Measurements from ENCODE around the gene LAMC2. TPM values are rescaled to one million over a fixed set of nuclear protein-coding genes. Genes with fewer than 3 reads are reported as not detected.
A peak's percentile ranks its signal among the peaks of the same experiment; 100 is the strongest.

The LAMC2 gene
- total and polyA plus RNA-seq, 2 donors (not counting 1 experiment from before 2014, with no cell fraction given) = 0.99 to 3.9 TPM

DNA sequence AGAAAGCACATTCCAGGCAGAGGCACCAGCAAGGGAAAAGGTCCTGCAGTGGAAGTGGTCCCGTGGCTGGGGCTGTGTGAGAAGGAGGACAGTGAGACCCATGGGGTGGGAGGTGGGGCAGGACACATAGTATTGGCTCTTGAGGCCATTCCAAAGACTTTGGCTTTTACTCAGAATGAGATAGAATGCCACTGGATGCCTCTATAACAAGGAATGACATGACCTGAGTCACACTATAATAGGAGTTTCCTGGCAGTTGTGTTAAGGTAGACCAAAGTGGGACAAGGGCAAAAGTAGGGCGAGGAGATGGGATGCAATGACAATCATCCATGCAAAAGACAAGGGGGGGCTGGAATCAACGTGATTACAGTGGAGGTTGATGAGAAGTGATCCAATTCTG, 24.7 kb upstream of the LAMC2 start:
- no peak for DNase-seq (ENCODE audit: low read depth in 2 of 2)
- Histone ChIP-seq H2AFZ (ENCODE audit: low read length) (no peak overlapping the region), H3K27ac (ENCODE audit: insufficient read depth, low read length) (no peak overlapping the region), H3K9me3 (ENCODE audit: control insufficient read depth, insufficient read depth, low read depth, low read length) (no peaks in the 10 kb centered on the region), H3K4me3 (replicated peaks in 1 of 4; ENCODE audit: control extremely low read depth in 1 of 4, insufficient read depth in 1 of 4, low read depth in 3 of 4, low read length in 4 of 4) (no peak overlapping the region), H4K20me1 (ENCODE audit: control insufficient read depth, extremely low read depth, insufficient read depth, low read length) (no peaks in the 10 kb centered on the region), H3K36me3 (ENCODE audit: control insufficient read depth, insufficient read depth, low read length) (no peaks in the 10 kb centered on the region), H3K4me1 (ENCODE audit: control insufficient read depth, extremely low read depth, insufficient read depth, low read length) (peaks cover 17% of the 10 kb centered on the region), H3K4me2 (ENCODE audit: extremely low read depth, insufficient read depth, low read length) (no peak overlapping the region), H3K9ac (ENCODE audit: insufficient read depth, low read length) (no peak overlapping the region), H3K27me3 (ENCODE audit: control insufficient read depth, insufficient read depth, low read length) (no peaks in the 10 kb centered on the region), H3K79me2 (ENCODE audit: control insufficient read depth, insufficient read depth, low read length) (no peaks in the 10 kb centered on the region)
- TF ChIP-seq, protein P1, sequence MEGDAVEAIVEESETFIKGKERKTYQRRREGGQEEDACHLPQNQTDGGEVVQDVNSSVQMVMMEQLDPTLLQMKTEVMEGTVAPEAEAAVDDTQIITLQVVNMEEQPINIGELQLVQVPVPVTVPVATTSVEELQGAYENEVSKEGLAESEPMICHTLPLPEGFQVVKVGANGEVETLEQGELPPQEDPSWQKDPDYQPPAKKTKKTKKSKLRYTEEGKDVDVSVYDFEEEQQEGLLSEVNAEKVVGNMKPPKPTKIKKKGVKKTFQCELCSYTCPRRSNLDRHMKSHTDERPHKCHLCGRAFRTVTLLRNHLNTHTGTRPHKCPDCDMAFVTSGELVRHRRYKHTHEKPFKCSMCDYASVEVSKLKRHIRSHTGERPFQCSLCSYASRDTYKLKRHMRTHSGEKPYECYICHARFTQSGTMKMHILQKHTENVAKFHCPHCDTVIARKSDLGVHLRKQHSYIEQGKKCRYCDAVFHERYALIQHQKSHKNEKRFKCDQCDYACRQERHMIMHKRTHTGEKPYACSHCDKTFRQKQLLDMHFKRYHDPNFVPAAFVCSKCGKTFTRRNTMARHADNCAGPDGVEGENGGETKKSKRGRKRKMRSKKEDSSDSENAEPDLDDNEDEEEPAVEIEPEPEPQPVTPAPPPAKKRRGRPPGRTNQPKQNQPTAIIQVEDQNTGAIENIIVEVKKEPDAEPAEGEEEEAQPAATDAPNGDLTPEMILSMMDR (conservative IDR thresholded peaks at IDR 0.05 in 1 of 2, IDR thresholded peaks at IDR 0.05 in 1 of 2; ENCODE audit: low read depth in 1 of 2, low read length in 2 of 2) = no peak
- TF ChIP-seq EZH2 (IDR thresholded peaks at IDR 0.05; ENCODE audit: low read length, missing control alignments) = no peak

DNA sequence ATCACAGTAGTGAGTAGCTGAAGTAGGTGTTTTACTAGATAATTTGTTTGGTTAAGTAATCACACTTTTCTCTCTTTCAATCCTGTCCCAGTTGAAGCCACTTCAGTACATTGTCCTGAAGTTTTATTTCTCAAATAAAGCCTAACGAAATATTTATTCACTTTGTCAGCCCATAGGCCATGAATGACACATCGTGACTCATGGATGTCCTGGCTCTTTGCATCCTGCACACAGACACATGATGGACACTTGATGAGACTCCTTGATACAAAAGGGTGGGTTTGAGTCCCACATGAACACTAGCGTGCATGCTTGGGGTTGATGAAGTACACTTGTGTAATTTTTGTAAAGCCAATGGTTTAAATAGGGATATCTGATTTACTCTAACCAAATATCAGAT, 22.7 kb upstream of the LAMC2 start:
- Histone ChIP-seq H3K9ac (ENCODE audit: insufficient read depth, low read length) (no peak overlapping the region), H2AFZ (ENCODE audit: low read length) (no peak overlapping the region), H3K4me3 (replicated peaks in 1 of 4; ENCODE audit: control extremely low read depth in 1 of 4, insufficient read depth in 1 of 4, low read depth in 3 of 4, low read length in 4 of 4) (no peak overlapping the region), H3K79me2 (ENCODE audit: control insufficient read depth, insufficient read depth, low read length) (no peaks in the 10 kb centered on the region), H3K4me1 (ENCODE audit: control insufficient read depth, extremely low read depth, insufficient read depth, low read length) (peaks cover 17% of the 10 kb centered on the region), H4K20me1 (ENCODE audit: control insufficient read depth, extremely low read depth, insufficient read depth, low read length) (no peaks in the 10 kb centered on the region), H3K27ac (ENCODE audit: insufficient read depth, low read length) (no peak overlapping the region), H3K36me3 (ENCODE audit: control insufficient read depth, insufficient read depth, low read length) (no peaks in the 10 kb centered on the region), H3K4me2 (ENCODE audit: extremely low read depth, insufficient read depth, low read length) (no peak overlapping the region), H3K27me3 (ENCODE audit: control insufficient read depth, insufficient read depth, low read length) (no peaks in the 10 kb centered on the region), H3K9me3 (ENCODE audit: control insufficient read depth, insufficient read depth, low read depth, low read length) (no peaks in the 10 kb centered on the region)
- TF ChIP-seq EZH2 (IDR thresholded peaks at IDR 0.05; ENCODE audit: low read length, missing control alignments) = no peak
- TF ChIP-seq, protein P1 (conservative IDR thresholded peaks at IDR 0.05 in 1 of 2, IDR thresholded peaks at IDR 0.05 in 1 of 2; ENCODE audit: low read depth in 1 of 2, low read length in 2 of 2) = no peak
- peak; percentile 68 to 95 for DNase-seq (ENCODE audit: low read depth in 2 of 2)

DNA sequence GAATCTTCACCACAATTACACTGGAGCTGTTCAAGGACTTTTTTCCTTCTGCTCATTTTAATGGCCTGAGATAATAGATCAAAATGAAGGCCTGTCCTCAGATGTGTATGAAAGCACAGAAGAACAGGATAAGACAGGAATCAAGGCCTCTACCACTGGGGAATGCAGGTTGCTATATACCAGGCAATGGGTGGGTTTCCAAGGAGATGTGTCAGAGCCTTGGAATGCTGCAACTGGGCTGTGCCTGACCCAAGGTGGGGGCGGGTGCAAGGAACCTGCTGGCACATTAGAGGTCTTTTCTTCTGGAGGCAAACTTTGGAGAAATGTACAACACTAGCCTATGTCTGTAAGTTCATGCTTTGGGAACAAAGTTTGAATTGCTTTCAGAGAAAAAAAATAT, 21.7 kb upstream of the LAMC2 start:
- peak in 1 of 2 donors; percentile 93 for DNase-seq (ENCODE audit: low read depth in 2 of 2)
- TF ChIP-seq, protein P1 (conservative IDR thresholded peaks at IDR 0.05 in 1 of 2, IDR thresholded peaks at IDR 0.05 in 1 of 2; ENCODE audit: low read depth in 1 of 2, low read length in 2 of 2) = no peak
- no peak for TF ChIP-seq EZH2 (IDR thresholded peaks at IDR 0.05; ENCODE audit: low read length, missing control alignments)
- no peak overlapping the region for H3K9ac ChIP-seq (ENCODE audit: insufficient read depth, low read length)

More for the DNA sequence above, 21.7 kb upstream of the LAMC2 start:
- Histone ChIP-seq H3K27ac (ENCODE audit: insufficient read depth, low read length) (no peak overlapping the region), H3K27me3 (ENCODE audit: control insufficient read depth, insufficient read depth, low read length) (no peaks in the 10 kb centered on the region), H3K79me2 (ENCODE audit: control insufficient read depth, insufficient read depth, low read length) (no peaks in the 10 kb centered on the region), H3K4me1 (ENCODE audit: control insufficient read depth, extremely low read depth, insufficient read depth, low read length) (peaks cover 17% of the 10 kb centered on the region), H3K9me3 (ENCODE audit: control insufficient read depth, insufficient read depth, low read depth, low read length) (no peaks in the 10 kb centered on the region), H2AFZ (ENCODE audit: low read length) (peak overlapping the region; percentile 6), H3K4me2 (ENCODE audit: extremely low read depth, insufficient read depth, low read length) (no peak overlapping the region), H3K36me3 (ENCODE audit: control insufficient read depth, insufficient read depth, low read length) (no peaks in the 10 kb centered on the region), H4K20me1 (ENCODE audit: control insufficient read depth, extremely low read depth, insufficient read depth, low read length) (no peaks in the 10 kb centered on the region), H3K4me3 (replicated peaks in 1 of 4; ENCODE audit: control extremely low read depth in 1 of 4, insufficient read depth in 1 of 4, low read depth in 3 of 4, low read length in 4 of 4) (no peak overlapping the region)
